GM21447 (cell line): Measurements from ENCODE around the gene FZD4.
"Not testable (repeated sequence)": the region's sequence is repeated elsewhere in the genome, so short reads cannot be mapped to it uniquely, and the experiment has no call there.

Experiments
- ATAC-seq: cut with Tn5 transposase; IDR thresholded peaks from one replicate; pipeline ENCODE4 v1.9.1; 2021; ENCODE audit not compliant: unreplicated experiment

The FZD4 gene

DNA sequence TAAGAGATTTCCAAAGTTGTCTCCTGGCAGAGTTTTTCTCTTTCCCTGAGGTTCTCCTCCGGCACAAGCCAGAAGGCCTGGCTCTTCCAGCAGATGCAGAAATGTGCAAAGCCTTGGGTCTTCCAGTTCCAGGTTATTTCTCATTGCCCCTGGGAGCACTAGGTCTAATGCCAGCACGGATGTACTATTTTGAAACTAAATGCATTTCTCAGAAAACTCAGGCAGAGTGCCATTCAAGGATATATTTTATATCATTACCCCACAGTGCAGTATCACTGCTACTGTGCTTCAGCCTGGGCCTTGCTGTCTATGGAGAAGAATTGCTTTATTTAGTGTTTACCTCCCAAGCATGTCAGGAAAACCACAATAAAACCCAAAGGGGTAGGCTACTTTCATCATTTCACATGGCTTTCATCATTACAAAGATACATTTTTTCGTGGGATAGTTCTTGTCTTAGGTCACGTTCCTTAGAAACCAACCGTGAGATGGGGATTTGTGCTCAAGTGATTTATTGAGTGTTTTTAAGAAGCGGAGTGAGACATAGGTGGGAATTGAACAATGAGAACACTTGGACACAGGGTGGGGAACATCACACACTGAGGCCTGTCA is 22.4 kb upstream of the FZD4 start:
- no peak for ATAC-seq

DNA sequence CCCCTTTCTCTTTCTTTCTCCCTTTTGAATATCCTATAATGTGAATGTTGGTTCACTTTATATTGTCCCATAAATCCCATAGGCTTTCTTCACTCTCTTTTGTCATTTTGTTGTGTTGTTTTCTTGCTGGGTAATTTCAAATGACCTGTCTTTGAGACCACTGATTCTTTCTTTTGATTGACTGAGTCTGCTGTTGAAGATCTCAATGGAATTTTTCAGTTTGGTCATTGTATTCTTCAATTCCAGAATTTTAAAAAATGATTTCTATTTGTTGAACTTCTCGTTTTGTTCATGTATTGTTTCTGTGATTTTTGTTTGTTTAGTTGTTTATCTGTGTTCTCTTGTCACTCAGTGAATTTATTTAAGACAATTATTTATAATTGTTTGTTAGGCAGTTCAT is 17.5 kb upstream of the FZD4 start:
- ATAC-seq: no peak

DNA sequence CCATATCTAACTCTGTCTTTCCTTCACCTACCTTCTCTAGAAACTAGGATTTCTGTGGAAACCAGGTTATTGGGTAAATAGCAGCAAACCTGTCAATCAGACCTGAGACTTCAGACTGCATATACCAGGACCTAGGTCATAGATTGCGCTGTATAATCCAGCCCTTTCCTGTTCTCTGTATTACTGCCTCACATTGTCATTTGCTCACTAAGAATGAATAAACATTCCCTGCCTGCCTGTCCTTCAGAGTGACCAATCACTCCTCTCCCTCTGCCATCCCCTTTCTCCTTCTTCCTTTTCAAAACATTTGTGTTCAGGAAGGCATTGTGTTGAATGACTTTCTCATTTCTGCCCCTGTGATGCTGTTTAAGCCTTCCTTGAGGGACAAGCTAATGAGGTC is 14.1 kb upstream of the FZD4 start:
- ATAC-seq: no peak

DNA sequence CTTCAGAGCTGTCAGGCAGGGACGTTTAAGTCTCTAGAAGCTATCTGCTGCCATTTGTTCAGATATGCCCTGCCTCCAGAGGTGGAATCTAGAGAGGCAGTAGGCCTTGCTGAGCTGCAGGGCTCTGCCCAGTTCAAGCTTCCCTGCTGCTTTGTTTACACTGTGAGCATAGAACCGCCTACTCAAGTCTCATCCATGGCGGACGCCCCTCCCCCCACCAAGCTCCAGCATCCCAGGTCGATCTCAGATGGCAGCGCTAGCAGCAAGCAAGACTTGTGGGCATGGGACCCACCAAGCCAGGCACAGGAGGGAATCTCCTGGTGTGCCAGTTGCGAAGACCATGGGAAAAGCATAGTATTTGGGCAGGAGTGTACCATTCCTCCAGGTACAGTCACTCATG is 12.4 kb upstream of the FZD4 start:
- ATAC-seq: not testable (repeated sequence)

DNA sequence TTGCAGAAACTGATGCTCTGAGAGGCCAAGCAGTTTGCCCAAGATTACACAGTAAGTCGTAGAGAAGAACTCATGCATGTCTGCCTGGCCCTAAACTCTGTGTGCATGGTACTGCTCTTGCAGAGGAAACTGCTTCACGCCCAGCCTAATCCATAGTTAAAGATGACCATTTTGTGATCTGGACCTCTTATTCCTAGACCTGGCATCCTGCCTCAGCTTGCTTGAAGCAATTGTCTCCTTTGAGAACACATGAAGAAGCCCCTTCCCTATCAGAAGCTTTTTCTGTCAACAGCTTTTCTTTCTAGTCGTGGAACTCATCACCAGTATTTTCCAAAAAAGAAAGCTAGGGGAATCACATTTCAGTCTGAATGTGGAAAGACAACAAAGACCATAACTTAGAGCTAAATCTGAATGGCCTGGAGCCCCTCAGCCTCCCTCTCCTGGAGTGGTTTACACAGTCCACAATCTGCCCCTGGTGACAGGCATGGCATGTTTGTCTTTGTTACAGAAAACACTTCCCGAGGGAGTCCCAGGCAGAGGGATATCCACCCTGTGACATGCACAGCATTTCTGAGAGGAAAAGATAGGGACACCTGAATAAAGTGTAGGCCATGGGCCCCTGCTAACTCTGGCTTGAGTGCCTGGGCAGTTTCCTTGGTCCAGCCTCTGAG is 2.9 kb upstream of the FZD4 start:
- ATAC-seq: no peak

DNA sequence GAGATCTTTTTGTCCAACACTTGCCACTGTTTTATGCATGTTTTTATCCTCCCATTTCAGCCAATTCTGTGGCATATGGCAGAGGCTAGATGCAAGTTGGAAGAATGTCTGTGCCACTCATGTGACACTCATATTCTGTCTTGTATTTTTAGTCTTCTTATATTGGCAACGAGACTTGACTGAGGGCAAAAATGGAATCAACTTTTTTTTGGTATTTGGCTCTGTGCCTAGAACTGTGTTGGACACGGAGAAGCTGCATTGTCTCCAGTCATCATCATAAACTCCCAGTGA is 1.7 kb upstream of the FZD4 start:
- no peak for ATAC-seq

DNA sequence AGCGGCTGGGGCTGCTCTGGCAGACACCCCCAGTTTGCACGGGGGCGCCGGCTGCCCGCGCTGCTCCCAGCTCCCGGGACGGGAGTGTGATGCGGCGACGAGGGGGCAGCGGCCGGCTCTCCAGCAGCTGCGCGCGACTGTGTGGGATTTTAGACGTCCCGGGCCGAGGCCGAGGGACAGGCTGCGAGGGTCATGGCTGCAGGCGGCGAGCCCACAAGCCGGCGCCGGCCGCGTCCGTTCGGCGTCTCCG is 159 bp downstream of the FZD4 start:
- ATAC-seq: peak; percentile 9

DNA sequence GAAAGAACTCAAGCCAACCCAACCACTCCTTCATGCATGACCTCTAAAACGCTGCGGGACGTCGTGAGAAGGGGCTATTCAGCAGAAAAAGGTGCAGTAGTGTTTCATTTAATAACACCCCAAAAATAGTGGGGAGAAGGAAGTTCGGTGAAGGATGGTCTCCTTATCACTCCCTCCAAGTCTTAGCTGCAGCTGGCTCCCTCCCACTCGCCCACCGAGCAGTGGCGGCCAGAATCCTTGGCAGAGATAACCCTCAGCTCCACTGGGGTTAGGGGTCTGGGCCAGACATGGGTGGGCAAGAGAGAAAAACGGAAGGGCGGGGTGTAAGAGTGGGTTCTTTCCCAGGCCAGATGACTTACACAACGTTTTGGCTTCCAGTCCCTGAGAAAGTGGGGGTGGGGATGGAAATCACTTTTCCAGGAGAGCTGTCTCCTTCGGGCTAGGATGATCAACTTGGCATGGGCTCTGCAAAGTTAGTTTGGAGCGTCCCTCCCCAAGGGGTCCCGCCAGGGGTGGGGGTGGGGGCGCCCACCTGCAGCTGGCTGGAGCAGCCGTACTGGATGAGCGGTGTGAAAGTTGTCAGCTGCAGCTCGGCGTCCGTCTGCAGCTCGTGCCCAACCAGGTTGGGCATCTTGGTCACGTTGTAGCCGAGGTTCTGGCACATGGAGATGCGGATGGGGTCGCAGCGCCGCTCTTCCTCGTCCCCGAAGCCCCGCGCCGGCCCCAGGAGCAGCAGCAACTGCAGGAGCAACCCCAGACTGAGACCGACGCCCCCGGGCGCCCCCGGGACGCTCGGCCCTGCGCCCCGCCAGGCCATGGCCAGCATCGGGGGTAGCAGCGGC is 705 bp downstream of the FZD4 start:
- ATAC-seq: no peak

DNA sequence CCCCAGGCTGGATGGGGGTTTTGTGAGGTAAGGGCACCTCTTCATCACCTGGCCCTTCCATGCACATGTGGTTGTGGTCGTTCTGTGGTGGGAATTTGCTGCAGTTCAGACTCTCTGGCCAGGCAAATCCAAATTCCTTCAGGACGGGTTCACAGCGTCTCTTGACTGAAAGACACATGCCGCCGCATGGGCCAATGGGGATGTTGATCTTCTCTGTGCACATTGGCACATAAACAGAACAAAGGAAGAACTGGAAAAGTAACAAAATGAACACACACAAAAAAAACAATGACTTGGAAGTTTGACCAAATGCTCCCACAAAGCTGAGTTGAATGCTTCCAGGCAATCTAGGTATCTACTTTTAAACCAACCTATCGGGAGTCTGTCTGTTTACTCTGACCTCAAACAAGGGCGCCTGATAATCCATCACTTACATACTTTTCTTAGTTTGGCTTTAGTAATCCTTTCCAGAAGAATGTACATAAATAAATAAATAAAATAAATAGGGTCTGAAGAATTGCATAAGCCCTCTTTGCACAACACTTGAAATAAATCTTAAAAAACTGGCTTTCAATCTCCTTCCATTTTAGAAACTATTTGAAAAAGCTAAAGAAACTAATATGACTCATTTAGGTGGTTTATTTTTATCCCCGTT is 2.8 kb downstream of the FZD4 start:
- ATAC-seq: no peak

DNA sequence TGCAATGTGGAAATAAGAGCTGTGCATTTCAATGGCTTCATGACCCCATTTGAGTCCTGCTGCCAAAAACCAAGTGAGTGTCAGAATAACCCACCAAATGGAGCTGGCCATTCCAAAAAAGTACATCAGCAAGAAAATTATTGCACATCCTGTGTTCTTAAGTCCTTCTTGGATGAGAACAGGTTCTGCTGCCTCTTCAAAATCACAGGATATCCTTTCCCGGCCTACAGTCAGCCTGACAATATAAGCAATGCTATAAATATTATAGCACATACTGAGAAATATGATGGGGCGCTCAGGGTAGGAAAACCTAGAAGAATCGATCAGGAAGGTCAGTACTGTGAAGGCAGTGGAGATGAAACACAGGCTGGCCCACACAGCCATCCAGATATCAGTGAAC is 3.5 kb downstream of the FZD4 start:
- no peak for ATAC-seq

DNA sequence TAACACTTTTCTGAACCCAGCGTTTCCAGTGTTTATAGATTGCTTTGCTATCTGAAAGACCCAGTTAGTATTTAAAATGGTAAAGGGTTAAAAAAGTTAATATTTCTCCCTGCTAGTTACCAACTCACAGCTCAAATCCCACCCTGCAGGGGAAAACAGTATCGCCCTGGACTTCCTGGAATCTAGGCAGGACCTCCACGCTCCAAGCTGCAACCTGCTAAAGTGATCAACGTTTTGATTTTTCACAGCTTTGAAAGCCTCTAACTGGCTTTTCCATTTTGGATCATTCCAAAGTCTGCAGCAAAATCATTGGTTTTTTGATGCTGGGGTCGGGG is 4.6 kb downstream of the FZD4 start:
- ATAC-seq: no peak

DNA sequence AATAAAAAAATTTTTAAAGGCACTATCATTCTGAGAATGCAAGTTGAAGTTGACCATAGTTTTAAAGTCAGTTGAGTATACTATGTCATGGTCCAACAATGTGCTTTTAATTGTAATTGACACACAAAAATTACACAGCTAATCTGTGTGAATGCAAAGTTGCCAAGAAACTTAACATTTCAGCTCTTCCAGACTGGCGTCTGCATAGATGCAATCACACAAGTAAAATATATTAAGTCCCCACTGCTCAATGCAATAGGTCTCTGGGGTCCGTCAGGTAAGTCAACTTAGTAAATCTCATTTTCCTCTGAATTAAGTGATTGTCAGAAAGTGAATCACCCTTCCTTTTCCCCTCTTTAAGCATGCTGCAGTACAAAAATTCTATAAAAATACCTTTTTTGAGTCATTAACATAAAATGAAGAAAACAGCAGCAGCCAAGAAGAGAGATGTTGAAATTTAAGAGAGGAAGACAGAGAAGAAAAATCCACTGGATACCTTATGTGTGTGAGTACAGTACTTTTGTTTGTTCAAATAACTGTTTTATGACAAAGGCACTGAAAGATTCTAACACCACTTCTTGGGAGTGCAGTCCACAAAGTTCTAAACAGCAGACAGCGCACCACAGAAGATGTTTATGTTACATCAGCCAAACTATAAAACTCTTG is 5.1 kb downstream of the FZD4 start:
- no peak for ATAC-seq

DNA sequence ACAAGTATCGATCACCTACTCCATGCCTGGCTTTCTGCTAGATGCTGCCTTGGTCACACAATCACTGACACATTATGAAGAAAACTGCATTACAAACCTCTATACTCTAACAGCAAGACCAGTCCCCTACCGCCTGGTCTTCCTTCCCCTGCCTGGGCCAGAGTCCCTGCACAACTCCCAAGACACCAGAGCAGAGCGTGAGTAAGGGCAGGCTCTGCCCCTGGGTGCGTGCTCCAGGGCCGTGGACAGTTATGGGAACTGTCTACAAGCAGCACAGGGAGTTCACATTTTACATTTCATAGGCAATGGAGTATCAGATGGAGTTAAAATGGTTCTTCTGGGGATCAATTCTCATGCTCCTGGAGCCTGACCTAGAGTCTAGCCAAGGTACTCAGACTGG is 6.5 kb downstream of the FZD4 start:
- no peak for ATAC-seq

DNA sequence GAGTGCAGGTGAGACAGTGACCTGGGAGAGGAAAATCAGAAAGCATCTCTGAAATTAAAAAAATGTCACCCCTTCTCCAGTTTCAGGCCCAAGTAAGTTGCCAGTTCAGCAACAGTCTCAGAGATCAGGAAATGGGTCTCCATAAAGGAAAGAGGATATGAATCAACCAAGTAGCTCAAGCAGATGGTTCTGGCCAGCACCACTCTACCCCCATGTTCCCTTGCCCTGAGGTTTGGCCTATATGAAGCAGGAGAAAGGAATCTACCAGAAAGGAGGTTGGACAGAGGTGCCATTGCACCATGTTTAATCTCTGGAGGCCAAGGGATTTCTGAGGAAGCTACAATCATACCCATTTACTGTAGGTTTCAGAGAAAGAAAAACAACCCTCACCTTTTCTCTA is 7.7 kb downstream of the FZD4 start:
- ATAC-seq: no peak

DNA sequence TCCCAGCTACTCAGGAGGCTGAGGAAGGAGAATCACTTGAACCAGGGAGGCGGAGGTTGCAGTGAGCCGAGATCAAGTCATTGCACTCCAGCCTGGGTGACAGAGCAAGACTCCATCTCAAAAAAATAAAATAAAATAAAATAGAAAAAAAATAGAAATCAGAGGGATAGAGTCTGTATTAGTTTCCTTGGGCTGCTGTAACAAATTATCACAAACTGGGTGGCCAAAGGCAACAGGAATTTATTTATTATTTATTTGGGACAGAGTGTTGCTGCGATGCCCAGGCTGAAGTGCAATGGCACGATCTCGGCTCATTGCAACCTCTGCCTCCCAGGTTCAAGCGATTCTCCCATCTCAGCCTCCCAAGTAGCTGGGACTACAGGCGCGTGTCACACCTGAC is 11.7 kb downstream of the FZD4 start:
- ATAC-seq: not testable (repeated sequence)

DNA sequence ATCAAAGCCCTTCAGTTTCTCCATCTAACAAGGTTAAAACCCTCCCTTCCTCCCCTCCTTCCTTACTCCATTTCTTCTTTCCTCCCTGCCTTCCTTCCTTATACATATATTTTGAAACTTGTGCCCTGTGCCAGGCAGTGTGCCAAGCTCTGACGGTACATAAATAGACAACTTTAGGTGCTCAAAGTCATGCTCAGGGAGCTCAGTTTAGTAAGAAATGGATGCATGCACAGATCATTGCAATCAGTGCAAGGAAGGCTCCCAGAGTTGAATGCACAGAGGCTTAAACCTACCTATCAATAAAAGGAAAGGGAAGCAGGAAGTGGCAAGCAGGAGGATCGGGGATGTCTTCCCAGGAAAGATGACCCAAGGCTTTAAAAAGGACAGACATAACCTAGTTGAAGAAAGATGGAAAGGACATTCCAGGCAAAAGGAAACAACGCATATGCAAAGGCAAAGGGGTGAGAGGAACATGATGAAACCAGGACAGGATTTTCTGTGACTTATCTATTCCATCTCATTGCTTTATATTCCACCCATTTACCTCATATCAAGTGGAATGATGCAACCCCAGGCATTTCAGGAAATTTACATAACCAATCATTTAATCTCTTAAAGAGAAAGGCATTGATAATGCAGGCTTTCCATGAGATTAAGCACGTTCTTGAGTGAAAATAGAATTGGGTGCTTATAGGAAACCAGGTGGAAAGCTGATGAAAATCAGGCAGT is 13.2 kb downstream of the FZD4 start:
- no peak for ATAC-seq

DNA sequence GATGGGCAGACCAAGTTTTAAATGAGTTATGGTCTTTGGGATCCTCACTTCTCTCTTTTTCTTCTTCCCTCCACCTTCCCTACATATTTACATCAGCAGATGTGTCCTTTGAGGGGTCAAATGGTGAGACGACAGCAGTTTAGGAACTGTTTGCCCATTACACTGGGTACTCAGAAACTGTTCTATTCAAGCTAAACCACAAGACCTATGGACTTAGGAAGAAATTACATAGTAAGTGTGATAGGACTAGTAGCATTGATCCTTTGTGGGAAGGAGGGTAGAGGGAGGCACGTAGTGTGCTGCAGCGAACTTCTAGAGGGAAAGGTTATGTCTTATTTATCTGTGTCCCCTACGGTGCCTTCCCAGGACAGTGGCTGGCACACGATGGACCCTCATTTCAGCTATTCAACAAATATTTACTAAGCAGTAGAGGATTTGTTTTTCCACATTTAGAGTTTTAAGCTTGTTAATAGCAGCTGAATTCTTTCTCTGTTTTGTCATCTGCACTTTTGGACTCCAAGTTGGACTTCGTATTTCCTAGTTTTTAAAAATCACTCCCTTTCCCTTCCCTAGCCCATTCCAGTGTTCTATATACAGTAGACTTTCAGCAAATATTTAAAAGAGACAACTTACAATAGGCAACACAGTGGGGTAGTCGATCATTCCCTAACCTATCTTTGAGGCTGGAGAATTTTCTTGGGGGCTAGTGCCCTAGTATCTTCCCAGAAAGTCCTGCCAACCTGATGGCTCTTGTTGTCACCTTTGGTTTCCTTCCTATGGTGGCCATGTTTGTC is 13.9 kb downstream of the FZD4 start:
- ATAC-seq: no peak

DNA sequence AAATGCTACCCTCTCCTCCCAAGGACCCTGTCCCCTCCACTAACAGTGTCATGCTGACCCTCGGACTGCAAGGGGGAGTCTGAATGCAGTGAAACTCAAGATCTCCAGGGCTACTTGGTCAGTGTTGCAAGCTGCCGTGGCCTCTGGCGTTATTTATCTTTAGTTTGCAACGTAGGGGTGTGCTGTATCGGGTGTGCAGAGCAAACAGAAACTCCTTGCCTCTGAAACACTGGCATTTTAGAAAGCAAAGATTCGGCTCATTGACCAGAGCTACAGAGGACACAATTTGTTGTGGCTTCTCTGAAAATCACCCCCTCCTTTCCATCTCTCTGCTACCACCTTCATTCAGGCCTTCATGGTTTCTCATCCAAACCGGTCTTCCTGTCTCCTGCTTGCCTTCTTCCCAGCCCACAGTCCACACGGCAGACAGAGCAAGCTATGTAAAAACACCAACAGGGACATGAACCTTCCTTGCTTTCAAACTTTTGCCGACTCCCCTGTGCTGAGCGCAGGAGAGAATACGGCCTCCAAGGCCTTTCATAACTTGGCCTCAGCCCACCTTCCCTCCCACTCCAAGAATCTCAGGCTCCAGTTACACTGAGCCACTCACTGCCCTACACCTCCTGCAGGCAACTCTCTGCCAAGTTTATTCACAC is 14.9 kb downstream of the FZD4 start:
- ATAC-seq: no peak

DNA sequence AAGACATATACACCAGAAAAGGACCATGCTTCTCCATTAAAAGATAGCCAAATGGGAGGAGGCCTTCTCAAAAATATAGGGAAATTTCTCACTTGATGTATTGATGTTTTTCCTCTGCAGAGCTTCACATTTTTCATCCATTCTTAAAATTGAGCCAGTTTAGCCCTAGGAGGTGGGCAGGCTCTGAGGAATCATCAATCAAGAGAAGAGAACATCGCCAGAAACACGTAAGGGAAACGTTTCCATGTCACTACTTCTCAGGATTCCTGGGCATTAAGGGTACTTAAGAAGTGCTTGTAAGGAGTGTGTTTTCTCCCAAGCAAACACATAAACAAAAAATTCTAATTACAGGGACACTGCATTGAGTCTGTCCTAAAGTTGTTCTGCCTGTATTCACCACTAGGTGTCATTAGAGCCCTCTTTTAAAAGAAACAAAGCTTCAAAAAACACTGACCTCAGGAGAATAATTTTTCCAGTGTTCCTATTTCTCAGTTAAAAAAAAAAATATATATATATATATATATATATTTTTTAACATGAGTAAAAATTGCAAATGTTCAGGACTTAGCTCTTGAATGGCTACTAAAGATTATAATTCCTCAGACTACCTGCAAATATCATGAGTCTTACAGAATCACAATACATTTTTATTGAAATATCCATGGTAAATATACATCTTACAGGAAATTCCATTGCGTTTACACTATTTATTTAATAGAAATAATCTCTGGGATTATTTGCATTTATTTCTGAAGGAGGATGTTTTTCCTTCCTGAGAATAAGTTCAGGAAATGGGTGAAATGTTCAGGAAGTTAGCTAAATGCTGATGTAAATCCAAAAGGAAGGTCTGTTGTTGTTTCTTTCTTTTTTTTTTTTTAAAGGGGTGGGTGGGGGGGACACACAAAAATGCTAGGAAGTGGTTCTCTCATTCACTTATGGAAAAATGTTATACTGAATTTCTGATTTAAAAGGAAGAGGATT is 16.0 kb downstream of the FZD4 start:
- no peak for ATAC-seq
